ENCODE data around the gene EEF1AKMT4.

The EEF1AKMT4 gene

DNA sequence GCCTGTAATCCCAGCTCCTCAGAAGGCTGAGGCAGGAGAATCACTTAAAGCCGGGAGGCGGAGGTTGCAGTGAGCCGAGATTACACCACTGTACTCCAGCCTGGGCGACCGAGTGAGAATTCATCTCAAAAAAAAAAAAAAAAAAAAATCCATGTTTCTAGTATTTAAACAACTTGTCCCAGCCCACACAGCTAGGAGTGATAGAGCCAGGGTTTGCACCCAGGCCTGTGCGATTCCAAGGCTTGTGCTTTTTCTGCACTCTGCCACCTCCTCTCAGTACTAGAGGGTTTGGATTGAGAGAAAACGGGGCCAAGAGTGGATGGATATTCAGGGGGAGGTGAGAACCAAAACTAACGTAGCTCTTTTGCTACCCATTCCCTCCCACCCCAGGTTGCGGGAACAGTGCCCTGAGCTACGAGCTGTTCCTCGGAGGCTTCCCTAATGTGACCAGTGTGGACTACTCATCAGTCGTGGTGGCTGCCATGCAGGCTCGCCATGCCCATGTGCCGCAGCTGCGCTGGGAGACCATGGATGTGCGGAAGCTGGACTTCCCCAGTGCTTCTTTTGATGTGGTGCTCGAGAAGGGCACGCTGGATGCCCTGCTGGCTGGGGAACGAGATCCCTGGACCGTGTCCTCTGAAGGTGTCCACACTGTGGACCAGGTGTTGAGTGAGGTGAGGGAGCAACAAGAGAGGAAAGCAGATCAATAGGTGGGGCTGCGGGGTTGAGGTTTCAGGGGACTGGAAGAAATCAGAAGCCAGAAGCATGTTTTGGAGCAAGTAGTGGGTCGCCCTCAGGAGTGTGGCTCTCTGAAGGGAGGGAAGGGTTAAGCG is 7.8 kb downstream of the EEF1AKMT4 start:
- DNase-seq (ENCODE audit: extremely low spot score), result no peak
- CTCF ChIA-PET, result interaction anchor here (1.0 to 2.1 kb wide), 4 partner anchors 7 to 30 kb away, joined by 3 to 7 read pairs (median 5); partner anchors contain the start of gene EEF1AKMT4
- TF ChIP-seq, protein P1, sequence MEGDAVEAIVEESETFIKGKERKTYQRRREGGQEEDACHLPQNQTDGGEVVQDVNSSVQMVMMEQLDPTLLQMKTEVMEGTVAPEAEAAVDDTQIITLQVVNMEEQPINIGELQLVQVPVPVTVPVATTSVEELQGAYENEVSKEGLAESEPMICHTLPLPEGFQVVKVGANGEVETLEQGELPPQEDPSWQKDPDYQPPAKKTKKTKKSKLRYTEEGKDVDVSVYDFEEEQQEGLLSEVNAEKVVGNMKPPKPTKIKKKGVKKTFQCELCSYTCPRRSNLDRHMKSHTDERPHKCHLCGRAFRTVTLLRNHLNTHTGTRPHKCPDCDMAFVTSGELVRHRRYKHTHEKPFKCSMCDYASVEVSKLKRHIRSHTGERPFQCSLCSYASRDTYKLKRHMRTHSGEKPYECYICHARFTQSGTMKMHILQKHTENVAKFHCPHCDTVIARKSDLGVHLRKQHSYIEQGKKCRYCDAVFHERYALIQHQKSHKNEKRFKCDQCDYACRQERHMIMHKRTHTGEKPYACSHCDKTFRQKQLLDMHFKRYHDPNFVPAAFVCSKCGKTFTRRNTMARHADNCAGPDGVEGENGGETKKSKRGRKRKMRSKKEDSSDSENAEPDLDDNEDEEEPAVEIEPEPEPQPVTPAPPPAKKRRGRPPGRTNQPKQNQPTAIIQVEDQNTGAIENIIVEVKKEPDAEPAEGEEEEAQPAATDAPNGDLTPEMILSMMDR (IDR thresholded peaks at IDR 0.05; ENCODE audit: control extremely low read depth, extremely low read depth, low read depth, missing control alignments), result no peak
- POLR2A ChIA-PET, result no interaction called here

DNA sequence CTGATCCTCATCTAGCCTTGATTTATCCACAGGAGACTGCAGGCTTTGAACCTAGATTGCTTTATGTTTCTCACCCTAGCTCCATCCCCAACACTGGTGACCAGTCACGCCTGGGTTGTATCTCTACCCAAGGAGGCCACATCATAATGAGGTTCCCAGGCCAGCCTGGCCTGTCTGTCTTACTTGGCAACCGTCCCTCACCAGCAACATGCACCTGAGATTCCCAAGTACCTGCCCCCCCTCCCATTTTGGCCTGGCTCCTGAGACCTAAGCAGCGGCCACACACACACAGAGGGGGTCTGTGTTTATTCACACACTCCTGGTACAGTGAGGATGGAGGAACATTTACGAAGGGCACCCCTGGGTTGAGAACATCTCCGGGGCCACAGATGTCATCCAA is 9.5 kb downstream of the EEF1AKMT4 start:
- TF ChIP-seq, protein P1 (IDR thresholded peaks at IDR 0.05; ENCODE audit: control extremely low read depth, extremely low read depth, low read depth, missing control alignments), result no peak
- ChIA-PET POLR2A (no interaction called here), CTCF (interaction anchor here (1.5 to 2.1 kb wide), 3 partner anchors 9 to 32 kb away, joined by 5 to 7 read pairs (median 6); partner anchors contain the start of gene EEF1AKMT4)
- DNase-seq (ENCODE audit: extremely low spot score), result no peak

DNA sequence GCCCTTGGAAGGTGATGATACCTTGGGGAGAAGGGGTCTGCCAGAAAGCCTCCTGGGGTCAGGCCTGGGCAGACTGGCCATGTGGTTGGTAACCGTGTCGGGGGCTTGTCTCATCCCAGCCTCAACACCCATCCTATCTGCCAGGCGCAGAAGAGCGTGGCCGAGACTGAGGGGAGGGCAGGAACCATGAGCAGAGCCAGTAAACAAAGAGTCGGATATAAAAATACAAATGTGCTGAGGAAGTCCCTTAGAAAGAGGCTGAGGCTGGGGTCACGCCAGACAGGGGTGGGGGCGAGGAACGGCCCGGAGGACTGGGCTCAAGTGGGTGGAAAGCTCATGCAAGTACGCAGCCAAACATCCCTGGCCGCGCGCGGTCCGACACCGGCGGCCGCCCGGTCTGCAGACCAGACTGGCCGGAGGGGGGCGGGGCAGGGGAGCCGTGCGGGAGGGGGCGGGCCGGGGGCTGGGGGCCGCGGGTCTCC is 10.0 kb downstream of the EEF1AKMT4 start:
- DNase-seq (ENCODE audit: extremely low spot score), result no peak
- TF ChIP-seq, protein P1 (IDR thresholded peaks at IDR 0.05; ENCODE audit: control extremely low read depth, extremely low read depth, low read depth, missing control alignments), result no peak
- ChIA-PET CTCF (interaction anchor here (1.1 to 2.1 kb wide), 3 partner anchors 10 to 31 kb away, joined by 4 to 7 read pairs (median 5); partner anchors contain the start of gene EEF1AKMT4), POLR2A (no interaction called here)

DNA sequence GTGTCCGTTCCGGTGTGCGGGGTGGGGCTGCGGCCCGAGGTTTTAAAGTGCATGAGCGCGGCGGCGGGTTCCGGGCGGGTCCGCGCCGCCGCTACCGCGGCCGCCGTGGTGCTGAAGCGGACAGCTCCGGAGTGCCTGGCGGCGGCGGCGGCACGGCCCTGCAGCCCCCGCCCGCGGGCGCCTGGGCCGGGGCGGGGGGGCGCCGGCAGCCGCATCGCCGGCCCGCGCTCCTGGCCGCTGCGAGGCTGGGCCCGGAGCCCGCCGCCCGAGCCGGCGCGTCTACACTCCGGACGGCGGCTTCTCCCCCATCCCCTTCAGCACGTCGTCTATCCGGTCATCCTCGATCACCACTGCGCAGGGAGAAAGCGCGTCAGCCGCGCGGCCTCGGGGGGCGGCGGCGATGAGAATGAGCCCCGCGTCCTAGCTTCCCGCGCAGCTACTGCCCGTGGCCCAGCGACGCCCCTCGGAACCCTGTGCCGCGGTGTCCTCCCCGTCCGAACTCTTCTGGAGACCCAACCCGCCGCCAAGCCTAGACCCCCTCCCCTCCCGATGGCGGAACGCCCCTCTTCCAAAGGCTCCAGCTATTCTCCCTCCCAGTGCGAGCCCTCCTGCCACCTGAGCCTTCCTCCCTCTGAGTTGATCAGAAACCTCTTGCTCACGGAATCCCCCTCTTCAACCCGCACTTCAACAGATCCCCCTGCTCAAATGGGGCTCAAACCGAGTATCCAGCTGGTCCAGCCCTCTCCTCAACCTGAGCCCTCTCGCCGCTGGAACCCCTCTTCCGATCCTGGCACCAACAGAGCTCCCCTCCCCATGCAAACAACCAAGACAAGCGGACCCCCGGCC is 10.6 kb downstream of the EEF1AKMT4 start:
- CTCF ChIA-PET, result interaction anchor here (1.1 to 1.5 kb wide), 3 partner anchors 9 to 33 kb away, joined by 4 read pairs; no protein-coding TSS in a partner anchor
- TF ChIP-seq, protein P1 (IDR thresholded peaks at IDR 0.05; ENCODE audit: control extremely low read depth, extremely low read depth, low read depth, missing control alignments), result no peak
- POLR2A ChIA-PET, result interaction anchor here (0.6 kb wide), 1 partner anchor 26 kb away, joined by 6 read pairs; no protein-coding TSS in a partner anchor
- peak; percentile 72 for DNase-seq (ENCODE audit: extremely low spot score)

DNA sequence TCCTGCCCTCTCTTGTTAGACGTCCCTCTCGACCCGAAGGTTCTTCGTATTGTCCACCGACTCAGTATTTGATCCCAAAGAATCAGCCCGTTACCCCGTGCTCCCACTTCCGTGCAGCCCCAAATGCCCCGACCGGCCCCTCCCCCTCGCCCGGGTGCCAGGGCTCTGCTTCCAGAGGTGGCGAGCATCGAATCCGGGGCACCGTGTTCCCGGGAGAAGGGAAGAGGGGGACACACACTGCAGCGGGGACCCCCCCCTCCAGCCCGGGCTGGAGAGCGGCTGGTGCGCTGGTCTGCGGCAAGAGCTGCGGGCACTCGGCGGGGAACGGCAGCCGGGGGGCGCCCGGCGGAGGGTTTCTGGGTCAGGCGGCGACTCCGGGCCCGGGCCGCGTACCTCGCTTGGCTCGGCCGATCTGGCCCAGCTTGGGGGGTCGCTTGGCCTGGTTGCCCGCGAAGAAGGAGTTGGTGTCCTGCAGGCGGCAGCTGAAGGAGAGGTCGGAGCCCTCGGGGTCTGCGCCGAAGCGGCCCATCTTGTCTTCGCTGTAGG is 11.3 kb downstream of the EEF1AKMT4 start:
- CTCF ChIA-PET, result interaction anchor here (1.1 to 1.5 kb wide), 3 partner anchors 9 to 34 kb away, joined by 4 read pairs; no protein-coding TSS in a partner anchor
- TF ChIP-seq, protein P1 (IDR thresholded peaks at IDR 0.05; ENCODE audit: control extremely low read depth, extremely low read depth, low read depth, missing control alignments), result no peak
- DNase-seq (ENCODE audit: extremely low spot score), result no peak
- POLR2A ChIA-PET, result interaction anchor here (0.6 kb wide), 1 partner anchor 26 kb away, joined by 6 read pairs; no protein-coding TSS in a partner anchor
